Peyer's patch (tissue), 4 donors: ENCODE data around the gene ANKRD11.

Source experiments
- POLR2A ChIP-seq, 2 donors: fragments of 450-650 bp; IDR thresholded peaks; one replicate each; pipeline ENCODE4 v1.5.1; 2017; ENCODE audit warnings: antibody characterized with exemption in 2 of 2, mild to moderate bottlenecking in 2 of 2, moderate library complexity in 2 of 2
- TF ChIP-seq, protein P1 (sequence below), 6 experiments: fragments of 450-650 bp in 4 of 6; fragments of 200-600 bp in 2 of 6; sonication (generic) in 1 of 6; IDR thresholded peaks; one replicate each; pipeline ENCODE4 v1.5.1; 2017 to 2019; ENCODE audit warnings: antibody characterized with exemption in 6 of 6, mild to moderate bottlenecking in 3 of 6, moderate library complexity in 1 of 6

DNA sequence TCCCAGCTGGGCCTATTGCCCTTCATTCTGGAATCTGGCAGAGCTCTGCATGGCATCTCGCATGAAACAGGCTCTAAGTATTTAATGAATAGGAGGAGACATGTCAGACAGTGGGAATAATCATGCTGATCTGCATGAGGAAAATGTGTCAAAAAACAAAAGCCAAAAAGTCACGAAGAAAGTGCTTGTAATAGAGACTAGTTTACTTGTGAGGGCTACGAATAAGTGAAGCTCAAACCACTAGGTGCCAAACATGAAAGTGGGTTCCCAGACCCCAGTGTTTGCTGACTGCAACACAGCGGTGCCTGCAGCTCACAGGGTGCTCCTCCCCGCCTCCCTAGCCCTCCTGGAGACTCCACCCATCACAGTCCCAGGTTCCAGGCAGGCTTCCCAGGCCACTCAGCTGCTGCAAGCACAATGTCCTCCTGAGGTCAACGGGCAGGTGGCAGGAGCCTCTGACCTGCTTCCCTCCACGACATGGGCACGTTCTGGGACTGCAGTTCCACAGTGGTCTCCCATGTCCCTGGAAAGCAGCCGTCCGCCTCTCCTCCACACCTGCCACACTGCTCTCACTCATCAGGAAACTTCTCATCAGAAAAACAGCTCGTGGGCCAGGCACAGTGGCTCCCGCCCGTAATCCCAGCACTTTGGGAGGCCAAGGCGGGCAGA lies 96.5 kb downstream of the ANKRD11 start:
- no peak for TF ChIP-seq POLR2A (IDR thresholded peaks at IDR 0.05)
- TF ChIP-seq, protein P1, sequence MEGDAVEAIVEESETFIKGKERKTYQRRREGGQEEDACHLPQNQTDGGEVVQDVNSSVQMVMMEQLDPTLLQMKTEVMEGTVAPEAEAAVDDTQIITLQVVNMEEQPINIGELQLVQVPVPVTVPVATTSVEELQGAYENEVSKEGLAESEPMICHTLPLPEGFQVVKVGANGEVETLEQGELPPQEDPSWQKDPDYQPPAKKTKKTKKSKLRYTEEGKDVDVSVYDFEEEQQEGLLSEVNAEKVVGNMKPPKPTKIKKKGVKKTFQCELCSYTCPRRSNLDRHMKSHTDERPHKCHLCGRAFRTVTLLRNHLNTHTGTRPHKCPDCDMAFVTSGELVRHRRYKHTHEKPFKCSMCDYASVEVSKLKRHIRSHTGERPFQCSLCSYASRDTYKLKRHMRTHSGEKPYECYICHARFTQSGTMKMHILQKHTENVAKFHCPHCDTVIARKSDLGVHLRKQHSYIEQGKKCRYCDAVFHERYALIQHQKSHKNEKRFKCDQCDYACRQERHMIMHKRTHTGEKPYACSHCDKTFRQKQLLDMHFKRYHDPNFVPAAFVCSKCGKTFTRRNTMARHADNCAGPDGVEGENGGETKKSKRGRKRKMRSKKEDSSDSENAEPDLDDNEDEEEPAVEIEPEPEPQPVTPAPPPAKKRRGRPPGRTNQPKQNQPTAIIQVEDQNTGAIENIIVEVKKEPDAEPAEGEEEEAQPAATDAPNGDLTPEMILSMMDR (IDR thresholded peaks at IDR 0.05): no peak
